ENCODE measurements around the gene DNM2. TPM values are rescaled to one million over a fixed set of nuclear protein-coding genes. Genes with fewer than 3 reads are reported as not detected.

DNM2 gene
- total and polyA plus RNA-seq, 9 of the 15 experiments (the other 6 are each of a cell fraction or from before 2014, with no cell fraction given): 2.2 to 161 (median 72.6) TPM

GRCh38 chr19:10744253-10744798, 26.4 kb downstream of the DNM2 start:
- in situ Hi-C loops (cut with MboI) (no loop called here), intact Hi-C loops (cut with micrococcal nuclease) (no loop called here)
- DNase-seq (ENCODE audit: extremely low read depth in 1 of 4, low spot score in 3 of 4) (peak in 1 of 4 experiments; percentile 11), FAIRE-seq (no peak), ATAC-seq (no peak)
- no peaks in the 10 kb centered on the region for H3K27me3 ChIP-seq (ENCODE audit: control insufficient read depth in 2 of 2, insufficient read depth in 2 of 2, low read length in 2 of 2)
- TF ChIP-seq SMARCC2 (IDR thresholded peaks at IDR 0.05; ENCODE audit: low read depth) (no peak), ZNF121 (CRISPR knock-in tag; conservative IDR thresholded peaks at IDR 0.05) (no peak), TCF3 (CRISPR knock-in tag; IDR thresholded peaks at IDR 0.05) (no peak), ETS2 (tag; IDR thresholded peaks at IDR 0.05; ENCODE audit: borderline replicate concordance, poor library complexity, severe bottlenecking) (no peak), ZNF583 (CRISPR knock-in tag; IDR thresholded peaks at IDR 0.05) (no peak), DIDO1 (tag; IDR thresholded peaks at IDR 0.05; ENCODE audit: low read depth) (no peak), DDX20 (tag; IDR thresholded peaks at IDR 0.05; ENCODE audit: low read depth) (no peak), HDAC2 (IDR thresholded peaks at IDR 0.05) (no peak)
- TF ChIP-seq, protein P1, sequence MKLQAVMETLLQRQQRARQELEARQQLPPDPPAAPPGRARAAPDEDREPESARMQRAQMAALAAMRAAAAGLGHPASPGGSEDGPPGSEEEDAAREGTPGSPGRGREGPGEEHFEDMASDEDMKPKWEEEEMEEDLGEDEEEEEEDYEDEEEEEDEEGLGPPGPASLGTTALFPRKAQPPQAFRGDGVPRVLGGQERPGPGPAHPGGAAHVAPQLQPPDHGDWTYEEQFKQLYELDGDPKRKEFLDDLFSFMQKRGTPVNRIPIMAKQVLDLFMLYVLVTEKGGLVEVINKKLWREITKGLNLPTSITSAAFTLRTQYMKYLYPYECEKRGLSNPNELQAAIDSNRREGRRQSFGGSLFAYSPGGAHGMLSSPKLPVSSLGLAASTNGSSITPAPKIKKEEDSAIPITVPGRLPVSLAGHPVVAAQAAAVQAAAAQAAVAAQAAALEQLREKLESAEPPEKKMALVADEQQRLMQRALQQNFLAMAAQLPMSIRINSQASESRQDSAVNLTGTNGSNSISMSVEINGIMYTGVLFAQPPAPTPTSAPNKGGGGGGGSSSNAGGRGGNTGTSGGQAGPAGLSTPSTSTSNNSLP (IDR thresholded peaks at IDR 0.05; ENCODE audit: borderline replicate concordance, low read depth, low read length): no peak
- WGBS (ENCODE audit: insufficient coverage, low coverage, missing lambda C conversion rate): 69% methylated on average over 9 of the region's 11 CpGs
- H3K4me3 ChIP-seq: no peak overlapping the region
- H3K9me3 ChIP-seq (replicated peaks; ENCODE audit: control insufficient read depth, insufficient read depth, low read depth, low read length): no peaks in the 10 kb centered on the region
- POLR2A ChIA-PET: interaction anchor here (0.8 kb wide), 1 partner anchor 62 kb away, joined by 3 read pairs; no protein-coding TSS in a partner anchor
- no TSS peak for BruUV-seq (replicated peaks)
- peaks cover 37% of the 10 kb centered on the region for H4K20me1 ChIP-seq (replicated peaks; ENCODE audit: control insufficient read depth, insufficient read depth, low read length)
- no peak overlapping the region for H2AFZ ChIP-seq (ENCODE audit: low read depth, low read length)
- CTCF ChIA-PET (ENCODE audit: low intra/inter-chr PET ratio): no interaction called here
- H3K27ac ChIP-seq (ENCODE audit: extremely low read depth, low read depth, low read length): no peak overlapping the region
- peaks cover 11% of the 10 kb centered on the region; the same call in 2 of the 3 replicates for H3K36me3 ChIP-seq (ENCODE audit: control insufficient read depth, insufficient read depth, low read length)
- no peak overlapping the region for H3K4me2 ChIP-seq (ENCODE audit: insufficient read depth, low read length)
- peak overlapping the region in 1 of 2 experiments; percentile 67; a peak in 1 of 4 replicates for H3K9ac ChIP-seq (ENCODE audit: insufficient read depth in 1 of 2, low read depth in 2 of 2, low read length in 2 of 2)
- H3K4me1 ChIP-seq (replicated peaks in 1 of 2; ENCODE audit: control insufficient read depth in 2 of 2, insufficient read depth in 2 of 2, low read length in 2 of 2): peaks cover 40 to 42% of the 10 kb centered on the region in 2 experiments
- H3K79me2 ChIP-seq (ENCODE audit: control insufficient read depth, insufficient read depth, low read length): peaks cover 93% of the 10 kb centered on the region
- peaks cover 4% of the 10 kb centered on the region for H3K9me1 ChIP-seq (ENCODE audit: control insufficient read depth, insufficient read depth, low read length)
